ENCODE measurements around the gene HSPA4L.
A peak's percentile ranks its signal among the peaks of the same experiment; 100 is the strongest.

The HSPA4L gene

GRCh38 chr4:127772769-127773671, 9.1 kb upstream of the HSPA4L start:
- no peaks in the 10 kb centered on the region for H3K27me3 ChIP-seq (ENCODE audit: insufficient read depth, low read length)
- no peaks in the 10 kb centered on the region for H3K4me1 ChIP-seq (ENCODE audit: insufficient read depth, low read length)
- H3K4me3 ChIP-seq (ENCODE audit: low read length): no peak overlapping the region
- H3K9me3 ChIP-seq (ENCODE audit: insufficient read depth, low read depth, low read length): no peaks in the 10 kb centered on the region
- H3K36me3 ChIP-seq (ENCODE audit: insufficient read depth, low read depth, low read length): no peaks in the 10 kb centered on the region
- no peak overlapping the region for H3K27ac ChIP-seq (ENCODE audit: low read length)
- H3K9ac ChIP-seq (ENCODE audit: low read depth, low read length): no peak overlapping the region

DNA sequence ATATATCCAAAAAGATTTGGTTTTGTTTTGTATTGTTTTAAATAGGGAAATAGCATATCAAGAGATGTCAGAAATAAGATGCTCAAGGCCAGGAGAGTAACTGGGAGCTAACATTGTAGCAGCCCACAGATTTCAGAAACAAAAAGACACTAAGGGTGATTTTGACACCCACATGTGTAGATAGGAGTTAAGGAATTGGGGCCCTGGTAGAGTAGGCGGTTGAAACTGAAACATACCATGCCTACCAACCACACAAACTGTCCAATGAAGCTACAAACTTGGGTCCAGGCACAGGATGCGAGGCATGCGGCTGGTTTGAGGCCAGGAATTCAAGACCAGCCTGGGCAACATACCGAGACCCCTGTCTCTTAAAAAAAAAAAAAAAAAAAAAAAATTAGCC, 6.3 kb upstream of the HSPA4L start:
- Histone ChIP-seq H3K27ac (ENCODE audit: low read length) (no peak overlapping the region), H3K4me3 (ENCODE audit: low read length) (no peak overlapping the region), H3K4me1 (ENCODE audit: insufficient read depth, low read length) (no peaks in the 10 kb centered on the region), H3K36me3 (ENCODE audit: insufficient read depth, low read depth, low read length) (no peaks in the 10 kb centered on the region), H3K9me3 (ENCODE audit: insufficient read depth, low read depth, low read length) (no peaks in the 10 kb centered on the region), H3K9ac (ENCODE audit: low read depth, low read length) (no peak overlapping the region), H3K27me3 (ENCODE audit: insufficient read depth, low read length) (peaks cover 10% of the 10 kb centered on the region)

DNA sequence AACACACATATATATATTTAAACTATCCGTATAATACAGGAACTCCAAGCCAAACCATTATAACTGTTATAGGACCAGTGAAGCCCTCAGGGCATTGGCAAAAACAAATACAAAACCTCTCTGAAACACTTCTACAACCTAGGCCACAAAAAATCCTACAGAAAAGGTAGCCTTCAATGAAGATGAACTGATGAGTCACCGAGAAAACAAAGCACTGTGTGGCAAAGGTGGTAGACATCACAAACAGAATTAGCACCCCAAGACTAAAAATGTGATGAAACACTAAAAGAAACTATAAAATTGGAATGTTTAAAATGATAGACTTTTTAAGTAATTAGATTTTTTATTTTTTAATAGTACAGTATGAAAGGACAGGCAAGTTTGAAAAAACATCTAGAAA, 5.5 kb upstream of the HSPA4L start:
- H3K9me3 ChIP-seq (ENCODE audit: insufficient read depth, low read depth, low read length): no peaks in the 10 kb centered on the region
- H3K4me3 ChIP-seq (ENCODE audit: low read length): no peak overlapping the region
- H3K27me3 ChIP-seq (ENCODE audit: insufficient read depth, low read length): peaks cover 17% of the 10 kb centered on the region
- no peaks in the 10 kb centered on the region for H3K4me1 ChIP-seq (ENCODE audit: insufficient read depth, low read length)
- H3K27ac ChIP-seq (ENCODE audit: low read length): no peak overlapping the region
- H3K9ac ChIP-seq (ENCODE audit: low read depth, low read length): no peak overlapping the region
- H3K36me3 ChIP-seq (ENCODE audit: insufficient read depth, low read depth, low read length): no peaks in the 10 kb centered on the region

DNA sequence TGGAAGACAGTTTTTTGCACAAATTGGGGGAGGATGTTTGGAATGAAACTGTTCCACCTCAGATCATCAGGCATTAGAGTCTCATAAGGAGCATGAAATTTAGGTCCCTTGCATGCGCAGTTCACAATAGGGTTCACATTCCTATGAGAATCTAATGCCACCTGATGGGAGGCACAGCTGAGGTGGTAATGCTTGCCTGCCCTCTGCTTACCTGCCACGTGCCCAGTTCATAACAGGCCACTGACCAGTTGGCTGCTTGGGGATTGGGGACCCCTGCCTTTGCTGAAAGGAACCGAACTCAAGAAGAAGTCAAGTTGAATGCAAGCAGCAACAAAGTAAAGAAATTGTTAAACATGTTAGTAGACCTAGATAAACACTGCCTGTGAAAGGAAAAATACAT, 4.6 kb upstream of the HSPA4L start:
- no peaks in the 10 kb centered on the region for H3K4me1 ChIP-seq (ENCODE audit: insufficient read depth, low read length)
- H3K27me3 ChIP-seq (ENCODE audit: insufficient read depth, low read length): peaks cover 23% of the 10 kb centered on the region
- no peak overlapping the region for H3K4me3 ChIP-seq (ENCODE audit: low read length)
- H3K9ac ChIP-seq (ENCODE audit: low read depth, low read length): no peak overlapping the region
- H3K36me3 ChIP-seq (ENCODE audit: insufficient read depth, low read depth, low read length): no peaks in the 10 kb centered on the region
- no peak overlapping the region for H3K27ac ChIP-seq (ENCODE audit: low read length)
- no peaks in the 10 kb centered on the region for H3K9me3 ChIP-seq (ENCODE audit: insufficient read depth, low read depth, low read length)

- Histone ChIP-seq H3K4me3 (ENCODE audit: low read length) (no peak overlapping the region), H3K4me1 (ENCODE audit: insufficient read depth, low read length) (no peaks in the 10 kb centered on the region), H3K9me3 (ENCODE audit: insufficient read depth, low read depth, low read length) (no peaks in the 10 kb centered on the region), H3K27ac (ENCODE audit: low read length) (no peak overlapping the region), H3K27me3 (ENCODE audit: insufficient read depth, low read length) (peaks cover 29% of the 10 kb centered on the region), H3K36me3 (ENCODE audit: insufficient read depth, low read depth, low read length) (no peaks in the 10 kb centered on the region), H3K9ac (ENCODE audit: low read depth, low read length) (no peak overlapping the region)
Observed at GRCh38 chr4:127778102-127778501, 4.0 kb upstream of the HSPA4L start.

DNA sequence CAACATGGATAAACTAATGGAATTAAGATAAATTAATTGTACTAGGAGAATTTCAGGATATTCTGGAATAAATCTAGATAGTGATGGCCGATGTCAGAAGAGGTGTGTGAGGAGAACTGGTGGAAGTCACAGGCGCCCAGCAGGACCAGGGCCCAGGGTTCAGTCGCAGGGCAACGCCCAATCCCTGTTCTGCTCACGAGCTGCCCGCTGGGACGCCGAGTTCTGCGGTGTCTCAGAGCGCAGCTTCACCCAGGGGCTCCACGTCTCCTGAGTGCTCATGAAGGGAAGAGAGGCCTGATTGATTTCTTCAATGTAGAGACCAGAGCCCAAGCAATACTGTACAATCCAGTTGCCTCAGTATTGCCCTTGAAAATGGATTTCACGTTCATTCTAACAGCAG, 1.5 kb upstream of the HSPA4L start:
- Histone ChIP-seq H3K4me1 (ENCODE audit: insufficient read depth, low read length) (0 out of 2 replicates have a peak, but pooled peaks cover 3% of the 10 kb centered on the region), H3K27me3 (ENCODE audit: insufficient read depth, low read length) (peaks cover 48% of the 10 kb centered on the region), H3K9me3 (ENCODE audit: insufficient read depth, low read depth, low read length) (no peaks in the 10 kb centered on the region), H3K27ac (ENCODE audit: low read length) (no peak overlapping the region), H3K36me3 (ENCODE audit: insufficient read depth, low read depth, low read length) (no peaks in the 10 kb centered on the region), H3K9ac (ENCODE audit: low read depth, low read length) (no peak overlapping the region), H3K4me3 (ENCODE audit: low read length) (no peak overlapping the region)

DNA sequence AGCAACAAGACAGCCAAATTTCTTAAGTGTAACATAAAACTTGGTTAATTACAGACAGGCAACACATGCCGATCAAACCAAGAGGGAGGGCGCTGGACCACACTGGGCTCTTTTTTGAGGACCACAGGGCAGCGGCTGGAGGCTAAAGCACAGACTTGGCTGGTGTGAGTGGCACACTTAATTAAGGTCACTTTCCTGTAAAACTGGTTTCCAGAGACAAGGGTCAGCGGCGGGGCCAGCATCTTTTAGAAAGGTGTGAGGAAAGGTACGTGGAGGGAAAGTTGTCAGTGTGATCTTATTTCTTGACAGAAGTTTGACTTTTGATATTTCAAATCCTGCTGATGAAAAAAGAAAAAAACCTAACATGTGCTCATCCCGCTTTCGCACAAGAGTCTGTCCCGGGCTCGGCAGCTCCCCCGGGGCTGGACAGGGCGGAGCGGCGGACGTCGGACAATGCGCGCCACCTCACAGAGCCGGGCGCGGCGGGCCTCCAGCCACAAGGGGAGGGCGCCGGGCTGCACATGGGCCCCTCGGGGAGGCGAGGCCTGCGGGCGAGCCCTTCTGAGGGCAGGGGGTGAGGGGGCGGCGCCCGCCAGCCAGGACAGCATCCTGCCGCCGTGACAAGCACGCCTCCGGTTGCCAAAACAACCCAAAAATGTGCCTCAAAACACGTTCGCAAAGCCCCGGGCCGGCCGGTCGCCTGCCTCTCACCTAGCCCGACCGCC, 660 bp upstream of the HSPA4L start:
- H3K9me3 ChIP-seq (ENCODE audit: insufficient read depth, low read depth, low read length): no peaks in the 10 kb centered on the region
- no peaks in the 10 kb centered on the region for H3K36me3 ChIP-seq (ENCODE audit: insufficient read depth, low read depth, low read length)
- H3K27ac ChIP-seq (ENCODE audit: low read length): no peak overlapping the region
- peak overlapping the region; percentile 72; the same call in 1 of the 2 replicates for H3K9ac ChIP-seq (ENCODE audit: low read depth, low read length)
- H3K4me3 ChIP-seq (ENCODE audit: low read length): peak overlapping the region; percentile 85; the same call in 1 of the 2 replicates
- 0 out of 2 replicates have a peak, but pooled peaks cover 3% of the 10 kb centered on the region for H3K4me1 ChIP-seq (ENCODE audit: insufficient read depth, low read length)
- peaks cover 48% of the 10 kb centered on the region for H3K27me3 ChIP-seq (ENCODE audit: insufficient read depth, low read length)

DNA sequence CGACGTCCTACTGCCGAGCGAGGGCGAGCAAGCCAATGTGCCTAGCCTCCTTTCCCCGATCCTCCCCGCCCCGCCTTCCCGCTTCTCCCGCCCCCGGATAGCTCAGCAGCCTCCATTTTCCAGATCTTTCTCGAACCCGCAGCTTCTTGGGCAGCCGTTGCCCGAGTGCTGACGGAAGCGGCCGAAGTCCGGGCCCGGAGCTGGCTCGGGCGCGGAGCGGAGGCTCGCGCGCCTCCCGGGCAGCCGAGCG, 172 bp upstream of the HSPA4L start:
- H3K27ac ChIP-seq (ENCODE audit: low read length): no peak overlapping the region
- no peaks in the 10 kb centered on the region for H3K9me3 ChIP-seq (ENCODE audit: insufficient read depth, low read depth, low read length)
- H3K27me3 ChIP-seq (ENCODE audit: insufficient read depth, low read length): peaks cover 48% of the 10 kb centered on the region
- H3K36me3 ChIP-seq (ENCODE audit: insufficient read depth, low read depth, low read length): no peaks in the 10 kb centered on the region
- H3K9ac ChIP-seq (ENCODE audit: low read depth, low read length): peak overlapping the region; percentile 72; the same call in 1 of the 2 replicates
- H3K4me1 ChIP-seq (ENCODE audit: insufficient read depth, low read length): 0 out of 2 replicates have a peak, but pooled peaks cover 3% of the 10 kb centered on the region
- H3K4me3 ChIP-seq (ENCODE audit: low read length): peak overlapping the region; percentile 85; the same call in 1 of the 2 replicates

GRCh38 chr4:127783026-127783769, 1.1 kb downstream of the HSPA4L start:
- peaks cover 48% of the 10 kb centered on the region for H3K27me3 ChIP-seq (ENCODE audit: insufficient read depth, low read length)
- H3K4me3 ChIP-seq (ENCODE audit: low read length): peak overlapping the region; percentile 85
- H3K36me3 ChIP-seq (ENCODE audit: insufficient read depth, low read depth, low read length): no peaks in the 10 kb centered on the region
- 0 out of 2 replicates have a peak, but pooled peaks cover 3% of the 10 kb centered on the region for H3K4me1 ChIP-seq (ENCODE audit: insufficient read depth, low read length)
- peak overlapping the region; percentile 73; the same call in 1 of the 2 replicates for H3K9ac ChIP-seq (ENCODE audit: low read depth, low read length)
- no peak overlapping the region for H3K27ac ChIP-seq (ENCODE audit: low read length)
- no peaks in the 10 kb centered on the region for H3K9me3 ChIP-seq (ENCODE audit: insufficient read depth, low read depth, low read length)

- Histone ChIP-seq H3K4me3 (ENCODE audit: low read length) (no peak overlapping the region), H3K36me3 (ENCODE audit: insufficient read depth, low read depth, low read length) (no peaks in the 10 kb centered on the region), H3K9me3 (ENCODE audit: insufficient read depth, low read depth, low read length) (no peaks in the 10 kb centered on the region), H3K9ac (ENCODE audit: low read depth, low read length) (no peak overlapping the region), H3K27me3 (ENCODE audit: insufficient read depth, low read length) (peaks cover 48% of the 10 kb centered on the region), H3K4me1 (ENCODE audit: insufficient read depth, low read length) (0 out of 2 replicates have a peak, but pooled peaks cover 3% of the 10 kb centered on the region), H3K27ac (ENCODE audit: low read length) (no peak overlapping the region)
Observed at GRCh38 chr4:127783955-127784770, 2.0 kb downstream of the HSPA4L start.

DNA sequence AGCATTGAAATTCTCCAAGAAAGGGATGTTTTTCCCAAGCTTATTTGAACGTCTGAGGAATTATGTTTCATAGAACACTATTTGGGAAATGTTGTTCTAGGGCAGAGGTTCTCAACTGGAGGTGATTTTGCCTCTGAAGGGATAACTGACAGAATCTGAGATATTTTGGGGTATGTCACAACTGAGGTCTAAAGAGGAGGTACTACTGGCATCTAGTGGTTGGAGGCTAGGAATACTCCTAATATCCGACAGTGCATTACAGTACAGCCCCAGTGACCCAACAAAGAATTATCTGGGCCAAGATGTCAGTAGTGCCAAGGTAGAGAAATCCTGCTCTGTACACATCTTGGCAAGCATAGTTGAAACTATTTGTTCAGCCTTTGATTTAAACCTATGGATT, 6.4 kb downstream of the HSPA4L start:
- H3K36me3 ChIP-seq (ENCODE audit: insufficient read depth, low read depth, low read length): no peaks in the 10 kb centered on the region
- no peak overlapping the region for H3K4me3 ChIP-seq (ENCODE audit: low read length)
- 0 out of 2 replicates have a peak, but pooled peaks cover 3% of the 10 kb centered on the region for H3K4me1 ChIP-seq (ENCODE audit: insufficient read depth, low read length)
- H3K27ac ChIP-seq (ENCODE audit: low read length): no peak overlapping the region
- peaks cover 15% of the 10 kb centered on the region for H3K27me3 ChIP-seq (ENCODE audit: insufficient read depth, low read length)
- no peak overlapping the region for H3K9ac ChIP-seq (ENCODE audit: low read depth, low read length)
- H3K9me3 ChIP-seq (ENCODE audit: insufficient read depth, low read depth, low read length): no peaks in the 10 kb centered on the region

Data from iPS-20b (cell line).